ENCODE measurements around the gene FGF18. TPM values are rescaled to one million over a fixed set of nuclear protein-coding genes. Genes with fewer than 3 reads are reported as not detected.

FGF18 gene
- total and polyA plus RNA-seq, 2 of the 4 experiments (the other 2 are of a cell fraction): 0.15 TPM; not detected in 1

GRCh38 chr5:171479776-171480125 is 60.3 kb downstream of the FGF18 start:
- intact Hi-C loops (cut with micrococcal nuclease): loop anchor here (5.0 kb wide), 1 partner anchor 428 kb away; no protein-coding TSS in a partner anchor
- in situ Hi-C loops (cut with MboI; ENCODE audit: low sequenced_read_pairs): no loop called here

More at GRCh38 chr5:171479776-171480125, 60.3 kb downstream of the FGF18 start:
- no TSS peak for BruUV-seq (replicated peaks)
- Histone ChIP-seq H2BK5ac (ENCODE audit: low read depth, low read length, poor library complexity, severe bottlenecking) (no peak overlapping the region), H3K36me3 (ENCODE audit: control insufficient read depth, insufficient read depth, low read length) (no peaks in the 10 kb centered on the region), H2BK120ac (ENCODE audit: low read depth, low read length) (no peak overlapping the region), H4K8ac (ENCODE audit: low read depth in 2 of 2, low read length in 2 of 2) (no peak overlapping the region), H3K27ac (ENCODE audit: insufficient read depth, low read length) (no peak overlapping the region), H3K9me3 (ENCODE audit: control insufficient read depth, insufficient read depth, low read length) (no peaks in the 10 kb centered on the region), H3K79me1 (ENCODE audit: low read depth in 1 of 2, low read length in 2 of 2) (no peaks in the 10 kb centered on the region), H3K4me2 (ENCODE audit: low read depth, low read length) (no peak overlapping the region), H2AK9ac (replicated peaks; ENCODE audit: low read depth, low read length, poor library complexity) (no peak overlapping the region), H2BK15ac (ENCODE audit: low read depth, low read length) (no peak overlapping the region), H3K9me1 (ENCODE audit: insufficient read depth, low read length) (no peaks in the 10 kb centered on the region), H4K20me1 (ENCODE audit: insufficient read depth, low read length) (no peaks in the 10 kb centered on the region), H2AK5ac (ENCODE audit: low read depth, low read length) (no peak overlapping the region), H3K4me1 (ENCODE audit: control insufficient read depth, insufficient read depth, low read length) (peaks cover 2% of the 10 kb centered on the region; the same call in 1 of the 2 replicates), H4K5ac (ENCODE audit: low read depth, low read length) (no peak overlapping the region), H3K23ac (ENCODE audit: low read depth, low read length) (no peak overlapping the region), H3K4me3 (ENCODE audit: insufficient read depth, low read depth, low read length) (no peak overlapping the region), H4K91ac (ENCODE audit: insufficient read depth, low read depth, low read length) (no peak overlapping the region), H2BK20ac (ENCODE audit: low read depth, low read length) (no peak overlapping the region), H3K4ac (ENCODE audit: low read depth, low read length) (no peak overlapping the region), H3K9ac (ENCODE audit: low read depth, low read length) (no peak overlapping the region), H3K27me3 (ENCODE audit: control insufficient read depth, insufficient read depth, low read length) (peaks cover 9% of the 10 kb centered on the region), H3K14ac (replicated peaks; ENCODE audit: low read depth, low read length) (no peak overlapping the region), H2AFZ (replicated peaks; ENCODE audit: low read length, poor library complexity) (no peak overlapping the region), H3K18ac (ENCODE audit: low read depth, low read length) (no peak overlapping the region), H3K56ac (ENCODE audit: extremely low read depth, insufficient read depth, low read length) (no peak overlapping the region)
- no CpG with 5 or more reads among the region's 1 CpG for WGBS, 2 experiments (ENCODE audit: extremely low coverage in 2 of 2, insufficient read length in 1 of 2)
- ChIA-PET POLR2A (ENCODE audit: unreplicated experiment) (no interaction called here), CTCF (no interaction called here)
- dilution Hi-C loops (cut with HindIII; ENCODE audit: low sequenced_read_pairs, unreplicated experiment): no loop called here
- no peak for ATAC-seq (ENCODE audit: low read depth)
- TF ChIP-seq CEBPB (IDR thresholded peaks at IDR 0.05; ENCODE audit: low read depth, low read length): no peak
- no peak for DNase-seq
